ENCODE measurements around the gene MFAP5. TPM values are rescaled to one million over a fixed set of nuclear protein-coding genes. Genes with fewer than 3 reads are reported as not detected.
A peak's percentile ranks its signal among the peaks of the same experiment; 100 is the strongest.

MFAP5 gene
- total RNA-seq, 1 experiment from 2014 or later = 0.26 TPM

GRCh38 chr12:8696442-8697090, 33.9 kb upstream of the MFAP5 start:
- H4K20me1 ChIP-seq (ENCODE audit: control insufficient read depth, insufficient read depth, insufficient read length) = no peaks in the 10 kb centered on the region
- TF ChIP-seq, protein P1, sequence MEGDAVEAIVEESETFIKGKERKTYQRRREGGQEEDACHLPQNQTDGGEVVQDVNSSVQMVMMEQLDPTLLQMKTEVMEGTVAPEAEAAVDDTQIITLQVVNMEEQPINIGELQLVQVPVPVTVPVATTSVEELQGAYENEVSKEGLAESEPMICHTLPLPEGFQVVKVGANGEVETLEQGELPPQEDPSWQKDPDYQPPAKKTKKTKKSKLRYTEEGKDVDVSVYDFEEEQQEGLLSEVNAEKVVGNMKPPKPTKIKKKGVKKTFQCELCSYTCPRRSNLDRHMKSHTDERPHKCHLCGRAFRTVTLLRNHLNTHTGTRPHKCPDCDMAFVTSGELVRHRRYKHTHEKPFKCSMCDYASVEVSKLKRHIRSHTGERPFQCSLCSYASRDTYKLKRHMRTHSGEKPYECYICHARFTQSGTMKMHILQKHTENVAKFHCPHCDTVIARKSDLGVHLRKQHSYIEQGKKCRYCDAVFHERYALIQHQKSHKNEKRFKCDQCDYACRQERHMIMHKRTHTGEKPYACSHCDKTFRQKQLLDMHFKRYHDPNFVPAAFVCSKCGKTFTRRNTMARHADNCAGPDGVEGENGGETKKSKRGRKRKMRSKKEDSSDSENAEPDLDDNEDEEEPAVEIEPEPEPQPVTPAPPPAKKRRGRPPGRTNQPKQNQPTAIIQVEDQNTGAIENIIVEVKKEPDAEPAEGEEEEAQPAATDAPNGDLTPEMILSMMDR (conservative IDR thresholded peaks at IDR 0.05) = no peak

More at GRCh38 chr12:8696442-8697090, 33.9 kb upstream of the MFAP5 start:
- Histone ChIP-seq H3K4me1 (ENCODE audit: insufficient read depth, low read length) (peaks cover 2% of the 10 kb centered on the region; the same call in 1 of the 2 replicates), H3K18ac (ENCODE audit: insufficient read length, low read depth, low read length) (peak overlapping the region; percentile 58), H3K23ac (ENCODE audit: insufficient read length, low read depth, low read length) (no peak overlapping the region), H3K56ac (ENCODE audit: insufficient read length, low read depth, low read length) (no peak overlapping the region), H3K27ac (ENCODE audit: insufficient read length, low read depth, low read length) (no peak overlapping the region), H2AFZ (ENCODE audit: low read length) (no peak overlapping the region), H2BK5ac (ENCODE audit: insufficient read length, low read length) (no peak overlapping the region), H2AK5ac (ENCODE audit: insufficient read length, low read length) (no peak overlapping the region), H3K9me3 (ENCODE audit: control insufficient read depth, low read depth, low read length) (no peaks in the 10 kb centered on the region), H2BK120ac (ENCODE audit: low read depth, low read length, poor library complexity, severe bottlenecking) (no peak overlapping the region), H3K27me3 (ENCODE audit: insufficient read depth, low read length) (no peaks in the 10 kb centered on the region), H3K4ac (ENCODE audit: low read depth, low read length) (no peak overlapping the region), H2BK20ac (ENCODE audit: low read depth, low read length, poor library complexity, severe bottlenecking) (no peak overlapping the region), H3K9ac (ENCODE audit: extremely low read depth, insufficient read length, low read length) (peak overlapping the region; percentile 44), H3K79me2 (ENCODE audit: insufficient read depth, low read length) (peaks cover 18% of the 10 kb centered on the region; the same call in 1 of the 2 replicates), H2BK15ac (ENCODE audit: low read depth, low read length) (no peak overlapping the region), H2BK12ac (ENCODE audit: insufficient read length, low read depth, low read length) (no peak overlapping the region), H4K5ac (ENCODE audit: insufficient read length, low read depth, low read length) (no peak overlapping the region), H4K91ac (ENCODE audit: insufficient read length, low read depth, low read length) (no peak overlapping the region), H3K79me1 (ENCODE audit: insufficient read depth, low read depth, low read length, poor library complexity, severe bottlenecking) (peaks cover 3% of the 10 kb centered on the region), H3K14ac (ENCODE audit: insufficient read depth, low read length) (no peak overlapping the region), H3K23me2 (ENCODE audit: insufficient read length, low read depth, low read length, poor library complexity, severe bottlenecking) (peaks cover 9% of the 10 kb centered on the region), H3T11ph (ENCODE audit: low read length) (no peak overlapping the region), H3K4me2 (ENCODE audit: insufficient read depth, insufficient read length, low read length) (peak overlapping the region; percentile 69), H4K8ac (replicated peaks; ENCODE audit: insufficient read length, low read depth, low read length) (no peak overlapping the region)
- H3K4me3 Mint-ChIP-seq = peak overlapping the region; percentile 93 to 96
- WGBS (ENCODE audit: extremely low coverage, insufficient read length, low lambda C conversion rate) = no CpG with 5 or more reads among the region's 6 CpGs
- DNase-seq = no peak
- peaks cover 46 to 48% of the 10 kb centered on the region in 2 experiments for H3K4me1 Mint-ChIP-seq
- peaks cover 13 to 22% (median 15%) of the 10 kb centered on the region in 3 experiments; a peak in 6 of 7 replicates for H3K36me3 Mint-ChIP-seq (ENCODE audit: insufficient read depth in 1 of 3, low read depth in 3 of 3)
- peak overlapping the region; percentile 69 to 99 (median 96) for H3K27ac Mint-ChIP-seq
- no peaks in the 10 kb centered on the region for H3K9me3 Mint-ChIP-seq
- H3K27me3 Mint-ChIP-seq (ENCODE audit: low read depth) = no peaks in the 10 kb centered on the region
